Peyer's patch (tissue), 4 donors: ENCODE measurements around the gene MRPL53.

Source experiments
- POLR2A ChIP-seq, 2 donors: fragments of 450-650 bp; IDR thresholded peaks; one replicate each; pipeline ENCODE4 v1.5.1; 2017; ENCODE audit warnings: antibody characterized with exemption in 2 of 2, mild to moderate bottlenecking in 2 of 2, moderate library complexity in 2 of 2
- TF ChIP-seq, protein P1 (sequence below), 6 experiments: fragments of 450-650 bp in 4 of 6; fragments of 200-600 bp in 2 of 6; sonication (generic) in 1 of 6; IDR thresholded peaks; one replicate each; pipeline ENCODE4 v1.5.1; 2017 to 2019; ENCODE audit warnings: antibody characterized with exemption in 6 of 6, mild to moderate bottlenecking in 3 of 6, moderate library complexity in 1 of 6

DNA sequence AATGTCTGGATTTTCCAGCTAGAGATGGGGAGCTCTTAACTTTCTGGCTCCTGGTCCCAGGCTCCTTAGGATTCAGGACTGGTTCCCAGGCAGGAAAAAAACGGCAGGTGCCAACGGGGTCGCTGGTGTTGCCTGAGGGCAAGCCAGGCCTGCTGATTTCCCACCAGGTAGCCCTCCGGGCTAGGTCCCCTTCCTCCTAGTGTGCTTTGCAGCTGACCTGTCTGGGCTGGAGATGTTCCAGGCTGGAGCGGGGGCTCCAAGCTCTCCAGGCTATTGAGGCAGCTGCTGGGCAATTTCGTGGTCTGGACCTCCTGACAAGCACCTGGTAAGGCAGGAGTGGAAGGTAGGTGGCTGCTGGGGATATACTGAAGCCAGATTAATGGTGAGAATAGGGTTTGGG is 2.0 kb upstream of the MRPL53 start:
- TF ChIP-seq, protein P1, sequence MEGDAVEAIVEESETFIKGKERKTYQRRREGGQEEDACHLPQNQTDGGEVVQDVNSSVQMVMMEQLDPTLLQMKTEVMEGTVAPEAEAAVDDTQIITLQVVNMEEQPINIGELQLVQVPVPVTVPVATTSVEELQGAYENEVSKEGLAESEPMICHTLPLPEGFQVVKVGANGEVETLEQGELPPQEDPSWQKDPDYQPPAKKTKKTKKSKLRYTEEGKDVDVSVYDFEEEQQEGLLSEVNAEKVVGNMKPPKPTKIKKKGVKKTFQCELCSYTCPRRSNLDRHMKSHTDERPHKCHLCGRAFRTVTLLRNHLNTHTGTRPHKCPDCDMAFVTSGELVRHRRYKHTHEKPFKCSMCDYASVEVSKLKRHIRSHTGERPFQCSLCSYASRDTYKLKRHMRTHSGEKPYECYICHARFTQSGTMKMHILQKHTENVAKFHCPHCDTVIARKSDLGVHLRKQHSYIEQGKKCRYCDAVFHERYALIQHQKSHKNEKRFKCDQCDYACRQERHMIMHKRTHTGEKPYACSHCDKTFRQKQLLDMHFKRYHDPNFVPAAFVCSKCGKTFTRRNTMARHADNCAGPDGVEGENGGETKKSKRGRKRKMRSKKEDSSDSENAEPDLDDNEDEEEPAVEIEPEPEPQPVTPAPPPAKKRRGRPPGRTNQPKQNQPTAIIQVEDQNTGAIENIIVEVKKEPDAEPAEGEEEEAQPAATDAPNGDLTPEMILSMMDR (IDR thresholded peaks at IDR 0.05): no peak
- TF ChIP-seq POLR2A (IDR thresholded peaks at IDR 0.05): no peak
